ENCODE measurements around the gene MAPK1. TPM values are rescaled to one million over a fixed set of nuclear protein-coding genes. Genes with fewer than 3 reads are reported as not detected.
"Not testable (repeated sequence)": the region's sequence is repeated elsewhere in the genome, so short reads cannot be mapped to it uniquely, and the experiment has no call there.

MAPK1 gene
- total RNA-seq, 1 donor from 2014 or later = 44.4 TPM

- no peak for DNase-seq (ENCODE audit: low read depth in 2 of 2)
Measured at GRCh38 chr22:21791635-21792625, 75.5 kb downstream of the MAPK1 start.

GRCh38 chr22:21790849-21791610 lies 76.4 kb downstream of the MAPK1 start:
- not testable (repeated sequence) for DNase-seq (ENCODE audit: low read depth in 2 of 2)

GRCh38 chr22:21790359-21790758 lies 77.1 kb downstream of the MAPK1 start:
- no peak for DNase-seq (ENCODE audit: low read depth in 2 of 2)

GRCh38 chr22:21787565-21787964 lies 79.9 kb downstream of the MAPK1 start:
- not testable (repeated sequence) for DNase-seq (ENCODE audit: low read depth in 2 of 2)

GRCh38 chr22:21780259-21780658 lies 87.2 kb downstream of the MAPK1 start:
- no peak for DNase-seq (ENCODE audit: low read depth in 2 of 2)

GRCh38 chr22:21779444-21779843 lies 88.0 kb downstream of the MAPK1 start:
- DNase-seq (ENCODE audit: low read depth in 2 of 2) = no peak

- peak in 1 of 2 donors; percentile 38 for DNase-seq (ENCODE audit: low read depth in 2 of 2)
Measured at GRCh38 chr22:21778705-21779363, 88.6 kb downstream of the MAPK1 start.

GRCh38 chr22:21771631-21771976 lies 95.8 kb downstream of the MAPK1 start:
- no peak for DNase-seq (ENCODE audit: low read depth in 2 of 2)

GRCh38 chr22:21768435-21768834 lies 99.0 kb downstream of the MAPK1 start:
- no peak for DNase-seq (ENCODE audit: low read depth in 2 of 2)

- DNase-seq (ENCODE audit: low read depth in 2 of 2) = no peak
Measured at GRCh38 chr22:21766691-21767462, 100.6 kb downstream of the MAPK1 start.

DNA sequence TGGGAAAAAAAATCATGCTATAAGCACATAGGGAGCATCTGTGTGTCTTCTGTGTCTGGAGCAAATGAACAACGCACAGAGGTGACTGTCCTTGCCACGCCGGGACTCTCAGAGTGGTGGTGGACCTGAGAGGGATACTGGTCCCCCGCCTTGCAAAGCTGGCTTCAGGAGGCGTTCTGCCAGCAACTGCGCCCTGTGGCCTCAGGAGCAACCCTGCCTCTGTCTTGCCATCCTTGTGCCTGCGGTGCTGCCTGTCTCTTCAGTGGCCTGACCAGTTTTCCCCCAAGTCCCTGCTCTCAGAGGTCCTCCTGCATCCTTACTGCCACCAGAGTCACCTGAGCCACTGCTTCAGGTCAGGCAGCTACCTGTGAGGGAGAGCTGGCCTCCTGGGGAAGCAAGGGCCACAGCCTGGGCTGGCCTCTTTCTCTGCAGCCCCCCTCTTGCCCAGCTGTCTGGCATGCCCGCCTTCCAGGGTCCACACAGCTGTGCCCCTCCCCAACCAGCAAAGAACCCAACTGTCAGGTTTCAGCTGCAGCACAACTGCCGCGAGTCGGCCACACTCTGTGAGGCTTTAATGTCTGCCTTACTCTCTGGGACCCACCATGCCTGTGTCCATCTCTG lies 101.4 kb downstream of the MAPK1 start:
- no peak for DNase-seq (ENCODE audit: low read depth in 2 of 2)

DNA sequence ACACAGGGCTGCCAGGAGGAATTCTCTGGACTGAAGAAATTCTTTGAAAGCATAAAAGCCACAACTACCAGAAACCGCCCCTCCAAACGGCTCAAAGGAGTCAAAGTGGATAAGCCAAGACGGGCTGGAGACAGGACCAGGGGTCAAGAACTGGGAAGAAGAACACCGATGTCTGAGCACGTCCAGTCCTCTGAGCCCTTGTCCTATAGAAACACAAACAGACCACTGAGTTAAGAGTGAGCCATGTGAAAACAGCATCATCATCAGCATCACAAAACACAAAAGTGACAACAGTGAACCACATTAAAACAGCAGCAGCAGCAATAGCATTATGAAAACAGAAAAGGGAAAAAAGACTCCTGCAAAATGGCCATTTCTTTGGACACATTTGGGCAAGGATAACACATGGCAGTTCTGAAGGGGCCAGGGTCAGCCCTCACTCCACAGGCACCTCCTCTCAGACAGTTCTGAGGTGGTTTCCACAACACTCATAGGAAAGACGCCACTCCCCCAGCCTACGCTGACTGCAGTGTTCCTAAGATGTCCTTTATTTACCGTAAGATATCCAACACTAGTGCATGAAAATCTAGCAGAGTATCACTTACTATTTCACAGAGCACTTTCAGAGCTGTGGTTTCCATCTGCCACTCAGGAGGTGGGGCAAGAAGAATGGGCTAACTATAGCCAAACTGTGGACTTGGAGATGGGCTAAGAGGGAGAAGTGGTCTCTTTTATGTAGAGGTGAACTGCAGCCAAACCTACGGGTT lies 103.2 kb downstream of the MAPK1 start:
- no peak for DNase-seq (ENCODE audit: low read depth in 2 of 2)

- no peak for DNase-seq (ENCODE audit: low read depth in 2 of 2)
Measured at GRCh38 chr22:21762712-21763581, 104.5 kb downstream of the MAPK1 start.

DNA sequence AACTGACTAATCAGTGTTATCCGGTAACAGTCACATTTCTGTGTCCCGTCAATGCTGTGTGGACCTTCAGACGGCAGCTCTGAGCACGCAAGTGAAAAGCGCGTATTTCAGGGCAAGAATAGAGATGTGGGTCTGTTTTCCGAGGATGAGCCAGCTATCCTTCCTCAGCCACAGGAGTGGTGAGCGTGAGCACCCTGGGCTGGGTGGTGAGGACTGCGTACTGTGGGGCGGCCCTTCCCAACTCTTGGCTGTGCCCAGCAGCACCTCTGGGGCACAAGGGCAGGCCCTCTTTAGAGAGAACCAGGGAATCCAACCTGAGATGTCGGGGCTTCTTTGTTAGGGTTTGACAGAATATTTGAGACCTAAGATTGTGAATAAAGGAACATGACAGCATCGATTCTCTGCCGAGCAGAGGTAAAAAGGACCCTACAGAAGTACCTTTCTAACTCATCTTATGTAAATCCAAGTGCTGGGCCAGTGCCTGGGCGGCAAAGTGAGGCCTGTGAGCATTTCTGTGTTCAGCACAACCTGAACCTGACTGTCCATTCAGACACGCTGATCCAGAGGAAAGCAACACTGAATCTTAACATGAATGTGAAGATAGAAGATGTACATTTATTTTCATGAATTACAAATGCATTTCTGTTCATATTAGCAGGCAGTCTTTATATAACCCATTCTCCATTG lies 105.3 kb downstream of the MAPK1 start:
- DNase-seq (ENCODE audit: low read depth in 2 of 2) = no peak

GRCh38 chr22:21761086-21761485 lies 106.4 kb downstream of the MAPK1 start:
- no peak for DNase-seq (ENCODE audit: low read depth in 2 of 2)

- no peak for DNase-seq (ENCODE audit: low read depth in 2 of 2)
Measured at GRCh38 chr22:21760640-21761039, 106.8 kb downstream of the MAPK1 start.

DNA sequence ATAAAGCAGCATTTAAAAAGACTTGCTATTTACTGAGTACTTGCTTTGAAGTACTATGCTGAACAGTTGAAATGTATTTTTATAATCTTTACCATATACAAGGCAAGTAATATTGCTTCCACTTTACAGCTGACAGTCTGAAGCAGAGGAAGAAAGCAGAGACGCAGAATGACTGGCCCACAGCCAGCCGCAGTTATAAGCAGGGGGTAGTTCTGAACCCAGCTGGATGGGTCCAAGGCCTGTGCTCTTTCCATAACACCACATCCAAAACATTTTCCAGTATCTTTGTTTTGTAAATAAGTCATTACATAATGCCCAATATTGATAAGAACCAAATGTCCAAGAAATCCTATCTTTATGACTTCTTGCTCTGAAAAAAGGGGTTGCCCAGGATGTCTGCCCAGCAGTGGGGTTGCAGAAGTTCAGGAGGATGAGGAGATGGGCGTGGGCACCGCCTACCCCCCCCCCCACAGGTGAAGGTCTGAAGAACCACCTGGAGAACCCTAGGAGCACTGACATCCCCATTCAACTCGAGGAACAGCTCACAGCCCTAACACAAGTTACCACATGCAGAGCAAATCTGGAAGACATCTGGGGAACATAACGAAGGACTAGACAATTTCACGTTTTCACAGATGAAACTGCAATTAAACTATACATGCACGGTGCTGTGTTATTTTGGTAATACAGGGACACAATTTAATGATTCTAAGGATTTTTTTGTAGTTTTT lies 107.6 kb downstream of the MAPK1 start:
- no peak for DNase-seq (ENCODE audit: low read depth in 2 of 2)

DNA sequence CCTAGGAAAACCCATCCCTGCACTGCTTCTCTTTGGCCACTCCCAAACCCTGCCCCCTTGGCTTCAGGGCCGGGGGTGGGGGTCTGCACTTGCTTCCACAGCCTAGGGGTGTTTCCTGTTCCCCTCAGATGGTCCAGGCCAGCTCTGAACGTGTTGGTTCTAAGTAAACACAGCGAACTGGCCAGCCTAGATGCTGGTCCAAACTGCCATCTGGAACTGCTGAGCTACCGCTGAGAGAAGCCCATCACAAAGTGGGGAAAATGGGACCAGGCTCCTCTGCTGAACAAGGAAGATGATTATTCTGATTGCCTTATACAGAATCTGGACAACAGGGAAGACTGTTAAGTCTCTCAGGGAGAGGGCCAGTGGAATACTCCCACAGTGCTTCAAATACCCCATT lies 108.4 kb downstream of the MAPK1 start:
- DNase-seq (ENCODE audit: low read depth in 2 of 2) = no peak

All from lung microvascular endothelial cell (primary cell).